CD4-positive, alpha-beta T cell treated with Interleukin-6 for 4 hours (primary cell): ENCODE data around the gene GCKR.
"Not testable (repeated sequence)": the region's sequence is repeated elsewhere in the genome, so short reads cannot be mapped to it uniquely, and the experiment has no call there.

Experiments used
- DNase-seq: peaks from one replicate; pipeline ENCODE4 v3.0.0-alpha.2; 2020; ENCODE audit warnings: mixed read lengths

Gene GCKR

GRCh38 chr2:27509326-27509725, 12.7 kb downstream of the GCKR start:
- DNase-seq, result no peak

- no peak for DNase-seq
Measured at GRCh38 chr2:27518113-27518781, 21.6 kb downstream of the GCKR start.

GRCh38 chr2:27518782-27519113, 22.1 kb downstream of the GCKR start:
- DNase-seq, result no peak

GRCh38 chr2:27520316-27520715, 23.7 kb downstream of the GCKR start:
- no peak for DNase-seq

GRCh38 chr2:27522400-27522945, 25.8 kb downstream of the GCKR start:
- no peak for DNase-seq

GRCh38 chr2:27527182-27527581, 30.5 kb downstream of the GCKR start:
- no peak for DNase-seq

GRCh38 chr2:27531983-27532382, 35.3 kb downstream of the GCKR start:
- no peak for DNase-seq

GRCh38 chr2:27537287-27537686, 40.6 kb downstream of the GCKR start:
- DNase-seq, result no peak

GRCh38 chr2:27538839-27539450, 42.3 kb downstream of the GCKR start:
- not testable (repeated sequence) for DNase-seq

- DNase-seq, result not testable (repeated sequence)
Measured at GRCh38 chr2:27539649-27540048, 43.0 kb downstream of the GCKR start.

- DNase-seq, result no peak
Measured at GRCh38 chr2:27544143-27544821, 47.6 kb downstream of the GCKR start.

- DNase-seq, result no peak
Measured at GRCh38 chr2:27545348-27546141, 48.9 kb downstream of the GCKR start.

- no peak for DNase-seq
Measured at GRCh38 chr2:27549303-27549702, 52.7 kb downstream of the GCKR start.

GRCh38 chr2:27551514-27551913, 54.9 kb downstream of the GCKR start:
- DNase-seq, result no peak

GRCh38 chr2:27552941-27553340, 56.3 kb downstream of the GCKR start:
- DNase-seq, result no peak

- DNase-seq, result not testable (repeated sequence)
Measured at GRCh38 chr2:27554451-27554850, 57.8 kb downstream of the GCKR start.

- no peak for DNase-seq
Measured at GRCh38 chr2:27559228-27559627, 62.6 kb downstream of the GCKR start.

GRCh38 chr2:27561060-27561459, 64.4 kb downstream of the GCKR start:
- no peak for DNase-seq

- DNase-seq, result no peak
Measured at GRCh38 chr2:27566628-27567027, 70.0 kb downstream of the GCKR start.

GRCh38 chr2:27569398-27569797, 72.8 kb downstream of the GCKR start:
- no peak for DNase-seq

GRCh38 chr2:27571197-27571596, 74.6 kb downstream of the GCKR start:
- DNase-seq, result no peak

- no peak for DNase-seq
Measured at GRCh38 chr2:27571681-27572080, 75.0 kb downstream of the GCKR start.

- DNase-seq, result no peak
Measured at GRCh38 chr2:27572439-27572838, 75.8 kb downstream of the GCKR start.
